Stomach (tissue), 9 donors: ENCODE data around the gene PRSS57. TPM values are rescaled to one million over a fixed set of nuclear protein-coding genes. Genes with fewer than 3 reads are reported as not detected.
A peak's percentile ranks its signal among the peaks of the same experiment; 100 is the strongest.
"Not testable (repeated sequence)": the region's sequence is repeated elsewhere in the genome, so short reads cannot be mapped to it uniquely, and the experiment has no call there.

Source experiments
- DNase-seq, 2 donors: peaks; one replicate each; pipeline versions ENCODE4 v3.0.0 to v3.0.0-alpha.2; 2013 to 2019
- H3K27ac ChIP-seq, 5 donors: fragments of 200-600 bp in 4 of 5; sonication (generic) in 4 of 5; one replicate each; pipeline ENCODE4 v1.5.1; 2013 to 2019; ENCODE audit warnings: mild to moderate bottlenecking in 1 of 5, moderate library complexity in 1 of 5
- H3K27me3 ChIP-seq, 3 donors: fragments of 200-600 bp; sonication (generic); one replicate each; pipeline ENCODE4 v1.5.1; 2017 to 2019; ENCODE audit warnings: mixed run types in 1 of 3
- H3K36me3 ChIP-seq, 4 donors: fragments of 200-600 bp; sonication (generic); 1 replicate in 3 of 4; 2 replicates in 1 of 4; pipeline ENCODE4 v1.5.1; 2016 to 2019
- H3K4me1 ChIP-seq, 4 donors: fragments of 200-600 bp; sonication (generic); one replicate each; pipeline ENCODE4 v1.5.1; 2016 to 2019
- H3K4me3 ChIP-seq, 4 donors: fragments of 200-600 bp; sonication (generic) in 3 of 4; one replicate each; pipeline ENCODE4 v1.5.1; 2016 to 2019; ENCODE audit warnings: mild to moderate bottlenecking in 1 of 4
- H3K9me3 ChIP-seq, 4 donors: fragments of 200-600 bp; sonication (generic); one replicate each; pipeline ENCODE4 v1.5.1; 2016 to 2019
- EP300 ChIP-seq: sonication (generic); formaldehyde crosslinking; IDR thresholded peaks from one replicate; pipeline ENCODE4 v1.6.1; 2017; ENCODE audit warnings: antibody characterized with exemption
- POLR2A ChIP-seq, 4 donors: fragments of 450-650 bp; IDR thresholded peaks; one replicate each; pipeline ENCODE4 v1.6.1; 2016; ENCODE audit warnings: antibody characterized with exemption in 4 of 4, control low read depth in 2 of 4, mild to moderate bottlenecking in 1 of 4, moderate library complexity in 1 of 4
- POLR2AphosphoS5 ChIP-seq, 3 donors: sonication (generic); formaldehyde crosslinking; IDR thresholded peaks; one replicate each; pipeline ENCODE4 v1.6.1; 2016; ENCODE audit warnings: antibody characterized with exemption in 3 of 3
- WGBS, 5 donors: extraction: QIAGEN DNeasy Blood & Tissue Kit in 3 of 5; methylation state at CpG; one replicate each; pipeline versions ENCODE4 v1.1.5 to v1.1.7; 2013 to 2018; 5-methylcytosine and 5-hydroxymethylcytosine counted together
- intact Hi-C: fragments of 100-400 bp; cut with DNase I; formaldehyde crosslinking; loops from one replicate; pipeline ENCODE4 v1.15.1; 2023; ENCODE audit warnings: low total_unique reads
- polyA plus RNA-seq, 3 donors: library from polyadenylated mRNA; stranded (reverse); fragments of 200-250 nt; gene quantifications; one replicate each; pipeline ENCODE4 v1.2.3, GENCODE V29; 2013
- total RNA-seq, 5 donors: library from RNA; depleted of rRNA; stranded (reverse); fragments of >200 nt; gene quantifications; one replicate each; pipeline versions ENCODE4 v1.1.0 to v1.2.3, GENCODE V29; 2014 to 2016
- TF ChIP-seq, protein P1 (sequence below), 7 experiments: fragments of 450-650 bp in 4 of 7; fragments of 200-600 bp in 3 of 7; sonication (generic) in 3 of 7; IDR thresholded peaks; one replicate each; pipeline ENCODE4 v1.5.1; 2016 to 2019; ENCODE audit warnings: antibody characterized with exemption in 7 of 7, control low read depth in 2 of 7, mild to moderate bottlenecking in 1 of 7
- donor health status: healthy with polysubstance abuse.
- donor health status: Bipolar disorder and iron deficiency.
- donor health status: healthy.

PRSS57 gene
- total and polyA plus RNA-seq, 8 donors, result not detected

DNA sequence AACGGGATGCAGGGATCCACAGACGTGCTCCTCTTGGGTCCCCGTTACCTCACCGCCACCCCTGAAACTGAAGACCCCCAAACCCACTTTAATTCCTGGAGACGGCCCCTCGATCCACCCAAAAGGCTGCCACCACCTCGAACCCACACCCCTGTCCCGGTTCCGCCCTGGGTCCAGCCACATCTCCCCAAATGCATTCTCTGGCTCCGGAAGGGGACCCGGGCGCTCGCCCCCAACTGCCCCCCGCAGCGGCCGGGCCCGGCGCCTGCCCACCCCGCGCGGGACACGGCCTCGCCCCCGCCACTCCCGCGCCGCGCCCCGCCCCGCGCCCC, 19.3 kb downstream of the PRSS57 start:
- Histone ChIP-seq H3K4me1 (peaks cover 31 to 48% (median 45%) of the 10 kb centered on the region in 4 donors), H3K9me3 (no peaks in the 10 kb centered on the region), H3K4me3 (peak overlapping the region; percentile 48 to 59 (median 54)), H3K27ac (peak overlapping the region in 4 of 5 donors; percentile 54 to 98 (median 82)), H3K27me3 (peaks cover 0 to 42% (median 11%) of the 10 kb centered on the region in 3 donors), H3K36me3 (no peaks in the 10 kb centered on the region)
- intact Hi-C loops, result no loop called here
- TF ChIP-seq POLR2A (IDR thresholded peaks at IDR 0.05) (no peak), EP300 (no peak), POLR2AphosphoS5 (IDR thresholded peaks at IDR 0.05) (no peak)
- TF ChIP-seq, protein P1, sequence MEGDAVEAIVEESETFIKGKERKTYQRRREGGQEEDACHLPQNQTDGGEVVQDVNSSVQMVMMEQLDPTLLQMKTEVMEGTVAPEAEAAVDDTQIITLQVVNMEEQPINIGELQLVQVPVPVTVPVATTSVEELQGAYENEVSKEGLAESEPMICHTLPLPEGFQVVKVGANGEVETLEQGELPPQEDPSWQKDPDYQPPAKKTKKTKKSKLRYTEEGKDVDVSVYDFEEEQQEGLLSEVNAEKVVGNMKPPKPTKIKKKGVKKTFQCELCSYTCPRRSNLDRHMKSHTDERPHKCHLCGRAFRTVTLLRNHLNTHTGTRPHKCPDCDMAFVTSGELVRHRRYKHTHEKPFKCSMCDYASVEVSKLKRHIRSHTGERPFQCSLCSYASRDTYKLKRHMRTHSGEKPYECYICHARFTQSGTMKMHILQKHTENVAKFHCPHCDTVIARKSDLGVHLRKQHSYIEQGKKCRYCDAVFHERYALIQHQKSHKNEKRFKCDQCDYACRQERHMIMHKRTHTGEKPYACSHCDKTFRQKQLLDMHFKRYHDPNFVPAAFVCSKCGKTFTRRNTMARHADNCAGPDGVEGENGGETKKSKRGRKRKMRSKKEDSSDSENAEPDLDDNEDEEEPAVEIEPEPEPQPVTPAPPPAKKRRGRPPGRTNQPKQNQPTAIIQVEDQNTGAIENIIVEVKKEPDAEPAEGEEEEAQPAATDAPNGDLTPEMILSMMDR (IDR thresholded peaks at IDR 0.05), result no peak
- DNase-seq, result no peak
- WGBS, 5 donors, result 6 to 12% (median 8%) methylated on average over 21 to 31 of the region's 31 CpGs

DNA sequence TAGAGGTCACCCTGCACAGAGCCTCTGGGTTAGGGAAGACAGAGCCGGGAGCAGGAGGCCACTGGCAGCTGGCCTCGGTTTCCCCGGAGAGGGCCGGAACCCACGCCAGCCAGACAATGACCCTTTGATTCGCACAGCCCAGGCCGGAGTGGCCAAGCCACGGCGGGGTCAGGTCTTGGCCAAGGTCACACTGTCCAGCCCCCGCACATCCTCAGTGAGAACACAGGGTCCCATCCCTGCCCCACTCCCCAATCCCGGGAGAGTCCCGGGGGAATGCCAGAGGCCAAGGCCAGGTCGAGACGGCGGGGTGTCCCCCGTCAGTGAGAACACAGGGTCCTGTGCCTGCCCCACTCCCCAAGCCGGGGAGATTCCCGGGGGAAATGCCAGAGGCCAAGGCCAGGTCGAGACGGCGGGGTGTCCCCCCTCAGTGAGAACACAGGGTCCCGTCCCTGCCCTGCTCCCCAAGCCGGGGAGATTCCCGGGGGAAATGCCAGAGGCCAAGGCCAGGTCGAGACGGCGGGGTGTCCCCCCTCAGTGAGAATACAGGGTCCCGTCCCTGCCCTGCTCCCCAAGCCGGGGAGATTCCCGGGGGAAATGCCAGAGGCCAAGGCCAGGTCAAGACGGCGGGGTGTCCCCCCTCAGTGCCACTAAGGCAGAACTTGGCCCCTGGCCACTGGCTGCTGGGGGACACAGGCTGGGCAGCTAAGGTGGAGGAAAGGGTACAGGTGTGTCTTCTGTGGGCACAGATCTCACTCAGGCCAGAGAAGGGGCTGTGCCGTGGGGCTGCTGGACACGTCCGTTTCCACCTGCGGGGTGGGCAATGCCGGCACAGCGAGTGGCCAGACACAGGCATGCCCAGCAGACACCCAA, 20.7 kb downstream of the PRSS57 start:
- intact Hi-C loops, result no loop called here
- Histone ChIP-seq H3K4me3 (no peak overlapping the region), H3K36me3 (no peaks in the 10 kb centered on the region), H3K27me3 (peaks cover 0 to 42% (median 11%) of the 10 kb centered on the region in 3 donors), H3K27ac (peak overlapping the region in 4 of 5 donors; percentile 13 to 98 (median 82)), H3K9me3 (no peaks in the 10 kb centered on the region), H3K4me1 (peaks cover 28 to 40% (median 39%) of the 10 kb centered on the region in 4 donors)
- DNase-seq, result no peak
- WGBS, 5 donors, result 52 to 69% (median 64%) methylated on average over 18 to 38 of the region's 38 CpGs
- no peak for TF ChIP-seq EP300
- no peak for TF ChIP-seq POLR2AphosphoS5 (IDR thresholded peaks at IDR 0.05)

DNA sequence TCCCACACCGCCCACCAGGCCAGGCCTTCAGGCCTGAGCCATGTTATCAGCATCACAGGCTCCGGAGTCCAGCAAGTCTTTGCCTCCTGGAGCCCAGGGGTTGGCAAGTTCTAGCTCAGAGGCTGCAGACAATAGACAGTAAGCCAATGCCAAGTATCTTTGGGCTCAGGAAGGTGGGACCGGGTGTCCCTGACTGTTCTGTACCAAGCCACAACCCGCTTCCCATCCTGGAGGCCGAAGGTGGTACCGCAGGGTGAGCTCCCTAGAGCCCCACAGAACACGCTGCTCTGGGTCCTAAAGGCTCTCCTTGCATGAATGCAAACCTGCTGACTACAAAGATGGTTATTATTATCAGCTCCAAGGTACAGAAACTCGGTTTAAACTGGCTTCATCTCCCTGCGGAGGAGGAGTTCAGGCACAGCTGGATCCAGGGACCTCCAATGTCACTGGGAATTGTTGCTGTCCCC, 24.6 kb downstream of the PRSS57 start:
- Histone ChIP-seq H3K27me3 (peaks cover 0 to 21% (median 0%) of the 10 kb centered on the region in 3 donors), H3K4me3 (no peak overlapping the region), H3K27ac (no peak overlapping the region), H3K9me3 (no peaks in the 10 kb centered on the region), H3K4me1 (peaks cover 0 to 7% (median 5%) of the 10 kb centered on the region in 4 donors), H3K36me3 (no peaks in the 10 kb centered on the region)
- whole genome bisulfite sequencing, 5 donors, result 72 to 82% (median 74%) methylated on average over 7 to 9 of the region's 9 CpGs
- TF ChIP-seq EP300 (no peak), POLR2A (IDR thresholded peaks at IDR 0.05) (no peak), POLR2AphosphoS5 (IDR thresholded peaks at IDR 0.05) (no peak)
- TF ChIP-seq, protein P1 (IDR thresholded peaks at IDR 0.05), result no peak
- intact Hi-C loops, result no loop called here
- no peak for DNase-seq

DNA sequence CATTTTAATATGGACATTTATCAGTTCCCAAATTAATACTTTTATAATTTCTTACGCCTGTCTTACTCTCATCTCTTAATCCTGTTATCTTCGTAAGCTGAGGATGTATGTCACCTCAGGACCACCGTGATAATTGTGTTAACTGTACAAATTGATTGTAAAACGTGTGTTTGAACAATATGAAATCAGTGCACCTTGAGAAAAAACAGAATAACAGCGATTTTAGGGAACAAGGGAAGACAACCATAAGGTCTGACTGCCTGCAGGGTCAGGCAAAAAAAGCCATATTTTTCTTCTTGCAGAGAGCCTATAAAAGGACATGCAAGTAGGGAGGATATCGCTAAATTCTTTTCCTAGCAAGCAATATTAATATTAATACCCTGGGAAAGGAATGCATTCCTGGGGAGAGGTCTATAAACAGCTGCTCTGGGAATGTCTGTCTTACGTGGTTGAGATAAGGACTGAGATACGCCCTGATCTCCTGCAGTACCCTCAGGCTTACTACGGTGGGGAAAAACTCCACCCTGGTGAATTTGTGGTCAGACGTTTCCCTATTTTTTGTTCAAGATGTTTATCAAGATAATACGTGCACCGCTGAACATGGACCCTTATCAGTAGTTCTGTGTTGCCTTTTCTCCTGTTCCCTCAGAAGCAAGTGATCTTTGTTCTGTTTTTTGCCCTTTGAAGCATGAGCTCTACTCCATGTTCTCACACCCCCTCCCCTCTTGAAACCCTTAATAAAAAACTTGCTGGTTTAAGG, 26.4 kb downstream of the PRSS57 start:
- not testable (repeated sequence) for H3K9me3 ChIP-seq, DNase-seq, H3K27ac ChIP-seq, H3K4me3 ChIP-seq, H3K27me3 ChIP-seq, H3K36me3 ChIP-seq
- 44 to 50% (median 47%) methylated on average over 12 of the region's 12 CpGs for WGBS, 5 donors
- H3K4me1 ChIP-seq, result peaks cover 9 to 17% (median 14%) of the 10 kb centered on the region in 4 donors
- intact Hi-C loops, result loop anchor here (5.0 kb wide), 1 partner anchor 63 kb away; no protein-coding TSS in a partner anchor

DNA sequence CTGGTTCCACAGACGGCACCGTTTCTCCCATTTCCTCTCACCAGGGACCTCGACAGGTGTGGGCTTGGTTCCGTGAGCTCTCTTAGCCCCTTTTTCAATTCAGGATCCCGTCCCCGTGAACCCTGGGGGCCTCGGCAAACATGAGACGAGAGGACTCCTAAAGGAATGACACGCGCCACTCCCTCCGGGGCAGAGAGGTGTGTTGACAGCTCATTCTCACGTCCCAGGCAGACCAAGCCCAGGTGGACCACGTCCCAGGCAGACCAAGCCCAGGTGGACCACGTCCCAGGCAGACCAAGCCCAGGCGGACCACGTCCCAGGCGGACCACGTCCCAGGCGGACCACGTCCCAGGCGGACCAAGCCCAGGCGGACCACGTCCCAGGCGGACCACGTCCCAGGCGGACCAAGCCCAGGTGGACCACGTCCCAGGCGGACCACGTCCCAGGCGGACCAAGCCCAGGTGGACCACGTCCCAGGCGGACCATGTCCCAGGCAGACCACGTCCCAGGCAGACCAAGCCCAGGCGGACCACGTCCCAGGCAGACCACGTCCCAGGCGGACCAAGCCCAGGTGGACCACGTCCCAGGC, 28.2 kb downstream of the PRSS57 start:
- H3K4me1 ChIP-seq, result peaks cover 14 to 27% (median 21%) of the 10 kb centered on the region in 4 donors
- WGBS, 5 donors, result 81 to 95% (median 87%) methylated on average over 14 to 38 of the region's 38 CpGs
- DNase-seq, H3K4me3 ChIP-seq, H3K27me3 ChIP-seq, H3K36me3 ChIP-seq, H3K27ac ChIP-seq, H3K9me3 ChIP-seq: not testable (repeated sequence)
- intact Hi-C loops, result loop anchor here (5.0 kb wide), 1 partner anchor 65 kb away; no protein-coding TSS in a partner anchor
